HG03064 (cell line): Measurements from ENCODE around the gene PNLIPRP1.

Source experiments
- ATAC-seq: cut with Tn5 transposase; IDR thresholded peaks from one replicate; pipeline ENCODE4 v1.9.1; 2021; ENCODE audit warnings: low read depth; ENCODE audit not compliant: unreplicated experiment

PNLIPRP1 gene

GRCh38 chr10:116590590-116591444 is at the start of gene PNLIPRP1:
Gene PNLIPRP1, plus strand, starts transcription at chr10:116590959. Its CDS starts 171 bp downstream, at chr10:116591130.
- no peak for ATAC-seq

- no peak for ATAC-seq
Measured at GRCh38 chr10:116542007-116542677, 48.6 kb upstream of the PNLIPRP1 start.

GRCh38 chr10:116545122-116545521 is 45.6 kb upstream of the PNLIPRP1 start:
- no peak for ATAC-seq

GRCh38 chr10:116545756-116546155 is 45.0 kb upstream of the PNLIPRP1 start, which contains the start of gene PNLIP:
Gene PNLIP, plus strand, starts transcription at chr10:116545931. Its CDS starts 162 bp downstream, at chr10:116546093.
- ATAC-seq = no peak

GRCh38 chr10:116548301-116548700 is 42.5 kb upstream of the PNLIPRP1 start:
- no peak for ATAC-seq

GRCh38 chr10:116553378-116553980 is 37.3 kb upstream of the PNLIPRP1 start:
- no peak for ATAC-seq

- ATAC-seq = no peak
Measured at GRCh38 chr10:116554628-116555027, 36.1 kb upstream of the PNLIPRP1 start.

GRCh38 chr10:116555880-116556279 is 34.9 kb upstream of the PNLIPRP1 start:
- ATAC-seq = no peak

- no peak for ATAC-seq
Measured at GRCh38 chr10:116557305-116557880, 33.4 kb upstream of the PNLIPRP1 start.

- ATAC-seq = no peak
Measured at GRCh38 chr10:116565534-116565933, 25.2 kb upstream of the PNLIPRP1 start.

- no peak for ATAC-seq
Measured at GRCh38 chr10:116566932-116567331, 23.8 kb upstream of the PNLIPRP1 start.

- ATAC-seq = no peak
Measured at GRCh38 chr10:116567335-116567734, 23.4 kb upstream of the PNLIPRP1 start.

- ATAC-seq = no peak
Measured at GRCh38 chr10:116574797-116575196, 16.0 kb upstream of the PNLIPRP1 start.

- ATAC-seq = no peak
Measured at GRCh38 chr10:116587878-116588591, 2.7 kb upstream of the PNLIPRP1 start.

- no peak for ATAC-seq
Measured at GRCh38 chr10:116588995-116589394, 1.8 kb upstream of the PNLIPRP1 start.

- ATAC-seq = no peak
Measured at GRCh38 chr10:116589926-116590325, 833 bp upstream of the PNLIPRP1 start.

GRCh38 chr10:116593139-116593740 is 2.5 kb downstream of the PNLIPRP1 start:
- no peak for ATAC-seq

- no peak for ATAC-seq
Measured at GRCh38 chr10:116594525-116595035, 3.8 kb downstream of the PNLIPRP1 start.

- ATAC-seq = no peak
Measured at GRCh38 chr10:116596062-116596461, 5.3 kb downstream of the PNLIPRP1 start.

- ATAC-seq = no peak
Measured at GRCh38 chr10:116597543-116597942, 6.8 kb downstream of the PNLIPRP1 start.
